SK-N-SH (cell line): ENCODE results near the gene FLCN. TPM values are rescaled to one million over a fixed set of nuclear protein-coding genes. Genes with fewer than 3 reads are reported as not detected.
"Not testable (repeated sequence)": the region's sequence is repeated elsewhere in the genome, so short reads cannot be mapped to it uniquely, and the experiment has no call there.

Experiments
- CTCF ChIA-PET: fragments of 300-600, 350-600 bp; formaldehyde crosslinking; extraction: SDS; loops from one replicate; lab custom pipeline; 2021; lab: Yijun Ruan, JAX
- POLR2A ChIA-PET: fragments of 350-600 bp; sonication (Branson Sonifier 250); formaldehyde crosslinking; extraction: SDS; loops from one replicate; lab custom pipeline; 2020; ENCODE audit warnings: antibody characterized with exemption, inconsistent platforms; lab: Yijun Ruan, JAX
- DNase-seq: peaks from one replicate; pipeline ENCODE4 v3.0.0; 2012
- H2AFZ ChIP-seq: fragments of 200-600 bp; sonication (generic); 2 replicates; pipeline ENCODE4 v1.8.1; 2016; ENCODE audit warnings: antibody characterized with exemption, mild to moderate bottlenecking, low read depth
- H3F3A ChIP-seq: fragments of 200-600 bp; sonication (generic); replicated peaks from 2 replicates; pipeline ENCODE3; 2016; ENCODE audit warnings: antibody characterized with exemption, mild to moderate bottlenecking; ENCODE audit not compliant: insufficient read depth
- H3K27ac ChIP-seq, 2 experiments: fragments of 200-500 bp in 1 of 2; fragments of 200-600 bp in 1 of 2; sonication (Bioruptor generic) in 1 of 2; sonication (generic), shearing (Covaris generic) in 1 of 2; 2 replicates each; pipeline versions ENCODE4 v1.5.1 to v1.6.1; 2014 to 2016; ENCODE audit warnings: low read depth in 2 of 2, inconsistent platforms in 1 of 2, low read length in 1 of 2, mild to moderate bottlenecking in 1 of 2, mixed read lengths in 1 of 2
- H3K27me3 ChIP-seq: fragments of 200-600 bp; sonication (generic), shearing (Covaris generic); 2 replicates; pipeline ENCODE4 v1.6.1; 2016; ENCODE audit warnings: mixed run types; ENCODE audit not compliant: insufficient read depth
- H3K36me3 ChIP-seq, 2 experiments: fragments of 200-500 bp in 1 of 2; fragments of 200-600 bp in 1 of 2; sonication (Bioruptor generic) in 1 of 2; sonication (generic) in 1 of 2; replicated peaks in 1 of 2; 2 replicates each; pipeline versions ENCODE3 to v1.5.1; 2014 to 2016; ENCODE audit warnings: low read length in 1 of 2, mild to moderate bottlenecking in 1 of 2; ENCODE audit not compliant: insufficient read depth in 2 of 2, control insufficient read depth in 1 of 2
- H3K4me1 ChIP-seq, 2 experiments: fragments of 200-500 bp in 1 of 2; fragments of 200-600 bp in 1 of 2; sonication (Bioruptor generic) in 1 of 2; sonication (generic), shearing (Covaris generic) in 1 of 2; 2 replicates each; pipeline versions ENCODE4 v1.5.1 to v1.6.1; 2014 to 2016; ENCODE audit warnings: low read depth in 1 of 2, low read length in 1 of 2, mixed run types in 1 of 2; ENCODE audit not compliant: insufficient read depth in 2 of 2, control insufficient read depth in 1 of 2
- H3K4me2 ChIP-seq: fragments of 200-600 bp; sonication (generic), shearing (Covaris generic); 2 replicates; pipeline ENCODE4 v1.6.1; 2017; ENCODE audit warnings: mixed run types
- H3K4me3 ChIP-seq, 2 experiments: fragments of 200-500 bp in 1 of 2; fragments of 200-600 bp in 1 of 2; sonication (Bioruptor generic) in 1 of 2; sonication (generic), shearing (Covaris generic) in 1 of 2; 2 replicates each; pipeline versions ENCODE4 v1.5.1 to v1.8.1; 2014 to 2016; ENCODE audit warnings: low read depth in 2 of 2, inconsistent platforms in 1 of 2, low read length in 1 of 2, mild to moderate bottlenecking in 1 of 2, mixed read lengths in 1 of 2, moderate library complexity in 1 of 2
- H3K79me2 ChIP-seq: fragments of 200-600 bp; sonication (generic); 2 replicates; pipeline ENCODE4 v1.8.1; 2017; ENCODE audit warnings: mild to moderate bottlenecking; ENCODE audit not compliant: insufficient read depth
- H3K9ac ChIP-seq: fragments of 200-600 bp; sonication (generic); 2 replicates; pipeline ENCODE4 v1.6.1; 2017; ENCODE audit warnings: mixed run types
- H3K9me2 ChIP-seq: fragments of 200-600 bp; sonication (generic); 2 replicates; pipeline ENCODE4 v1.6.1; 2017; ENCODE audit warnings: mixed run types
- H3K9me3 ChIP-seq: fragments of 200-600 bp; sonication (generic); 2 replicates; pipeline ENCODE4 v1.6.1; 2017; ENCODE audit warnings: mixed run types, mild to moderate bottlenecking, moderate library complexity
- H4K20me1 ChIP-seq: fragments of 200-600 bp; sonication (generic); 2 replicates; pipeline ENCODE4 v1.6.1; 2017; ENCODE audit warnings: mild to moderate bottlenecking, mixed run types; ENCODE audit not compliant: insufficient read depth
- CHD2 ChIP-seq: fragments of 150-350 bp; IDR thresholded peaks from 2 replicates; pipeline ENCODE4 v1.6.1; 2018; ENCODE audit warnings: low read length; ENCODE audit not compliant: partially characterized antibody
- CTCF ChIP-seq: fragments of 200-600 bp; sonication (generic); IDR thresholded peaks from 2 replicates; pipeline ENCODE4 v1.6.1; 2017; ENCODE audit warnings: antibody characterized with exemption, mild to moderate bottlenecking, moderate library complexity
- ELF1 ChIP-seq: IDR thresholded peaks from 2 replicates; pipeline ENCODE4 v1.4.0; 2012
- EZH2phosphoT487 ChIP-seq: fragments of 200-600 bp; sonication (generic); IDR thresholded peaks from 2 replicates; pipeline ENCODE4 v1.6.1; 2017; ENCODE audit warnings: low read depth, mixed run types, mild to moderate bottlenecking, antibody characterized with exemption, moderate library complexity, borderline replicate concordance
- FOXM1 ChIP-seq: IDR thresholded peaks from 2 replicates; pipeline ENCODE4 v1.4.0; 2012; ENCODE audit warnings: low read depth, mild to moderate bottlenecking
- GABPA ChIP-seq: IDR thresholded peaks from 2 replicates; pipeline ENCODE4 v1.4.0; 2012; ENCODE audit warnings: low read depth, mild to moderate bottlenecking
- GATA2 ChIP-seq: sonication (generic); formaldehyde crosslinking; IDR thresholded peaks from 2 replicates; pipeline ENCODE4 v1.5.0; 2020; ENCODE audit warnings: mild to moderate bottlenecking, missing genetic modification reagents
- IRF3 ChIP-seq: fragments of 150-350 bp; IDR thresholded peaks from 2 replicates; pipeline ENCODE4 v1.6.1; 2016; ENCODE audit warnings: mild to moderate bottlenecking, low read depth, low read length
- MXI1 ChIP-seq: IDR thresholded peaks from 2 replicates; pipeline ENCODE4 v1.6.1; 2012; ENCODE audit warnings: mild to moderate bottlenecking, low read depth, low read length, improper control_type of control experiment
- NRF1 ChIP-seq: IDR thresholded peaks from 2 replicates; pipeline ENCODE4 v1.6.1; 2012; ENCODE audit warnings: low read depth, mild to moderate bottlenecking, low read length
- POLR2AphosphoS5 ChIP-seq: IDR thresholded peaks from 2 replicates; pipeline ENCODE4 v1.6.1; 2012; ENCODE audit warnings: low read depth, low read length
- RCOR1 ChIP-seq: fragments of 150-350 bp; IDR thresholded peaks from 2 replicates; pipeline ENCODE4 v1.6.1; 2017; ENCODE audit warnings: antibody characterized with exemption, low read length
- RFX5 ChIP-seq: IDR thresholded peaks from 2 replicates; pipeline ENCODE4 v1.6.1; 2012; ENCODE audit warnings: mild to moderate bottlenecking, improper control_type of control experiment, low read length
- ZBTB33 ChIP-seq: IDR thresholded peaks from 2 replicates; pipeline ENCODE4 v1.4.0; 2012; ENCODE audit warnings: low read depth, borderline replicate concordance
- WGBS: methylation state at CpG from one replicate; pipeline ENCODE4 v1.1.6; 2017; ENCODE audit warnings: low lambda C conversion rate; 5-methylcytosine and 5-hydroxymethylcytosine counted together
- polyA plus RNA-seq, 3 experiments: library from polyadenylated mRNA; depleted of rRNA; stranded (reverse); fragments of >200 nt; gene quantifications; 2 replicates each; pipeline ENCODE4 v1.2.3, GENCODE V29; 2012

The FLCN gene
- polyA plus RNA-seq, 1 of the 3 experiments (the other 2 are of a cell fraction): 14.6 TPM

- no peaks in the 10 kb centered on the region for H3K9me2 ChIP-seq
- no peaks in the 10 kb centered on the region for H3K9me3 ChIP-seq
- H3K4me3 ChIP-seq: no peak overlapping the region
- no peaks in the 10 kb centered on the region for H4K20me1 ChIP-seq
- TF ChIP-seq IRF3: no peak
- TF ChIP-seq FOXM1: no peak
- no peak overlapping the region for H2AFZ ChIP-seq
- peaks cover 16 to 46% of the 10 kb centered on the region in 2 experiments for H3K36me3 ChIP-seq
- H3K4me1 ChIP-seq: peaks cover 8 to 44% of the 10 kb centered on the region in 2 experiments; a peak in 2 of 4 replicates
- peak overlapping the region in 1 of 2 experiments; percentile 58; a peak in 2 of 4 replicates for H3K27ac ChIP-seq
- no peaks in the 10 kb centered on the region for H3K79me2 ChIP-seq
- no peak overlapping the region for H3K4me2 ChIP-seq
- DNase-seq: no peak
- ChIA-PET POLR2A (interaction anchor here (0.6 kb wide), 1 partner anchor 509 kb away, joined by 3 read pairs; no protein-coding TSS in a partner anchor), CTCF (no interaction called here)
- peaks cover 10% of the 10 kb centered on the region for H3F3A ChIP-seq
- WGBS: 100% methylated on average over 2 of the region's 3 CpGs
- H3K9ac ChIP-seq: no peak overlapping the region
- H3K27me3 ChIP-seq: no peaks in the 10 kb centered on the region
These were observed 50.9 kb downstream of the FLCN start for GRCh38 chr17:17186051-17186450.

- H3F3A ChIP-seq, POLR2A ChIA-PET, H3K27me3 ChIP-seq, H3K4me2 ChIP-seq, H3K4me3 ChIP-seq, H2AFZ ChIP-seq, H3K79me2 ChIP-seq, DNase-seq, H4K20me1 ChIP-seq, CTCF ChIA-PET, H3K9me2 ChIP-seq, H3K9ac ChIP-seq, H3K9me3 ChIP-seq: not testable (repeated sequence)
- Histone ChIP-seq H3K27ac (peak overlapping the region in 1 of 2 experiments; percentile 58; a peak in 2 of 4 replicates), H3K36me3 (peaks cover 16 to 55% of the 10 kb centered on the region in 2 experiments), H3K4me1 (peaks cover 0 to 47% of the 10 kb centered on the region in 2 experiments; a peak in 2 of 4 replicates)
- WGBS: 88% methylated on average over 11 of the region's 13 CpGs
These were observed 51.8 kb downstream of the FLCN start for GRCh38 chr17:17184985-17185757.

- peaks cover 4% of the 10 kb centered on the region for H3F3A ChIP-seq
- H3K9me2 ChIP-seq: no peaks in the 10 kb centered on the region
- H3K9ac ChIP-seq: no peak overlapping the region
- no peak overlapping the region for H2AFZ ChIP-seq
- 100% methylated on average over 4 of the region's 4 CpGs for WGBS
- H3K9me3 ChIP-seq: no peaks in the 10 kb centered on the region
- no peak overlapping the region for H3K4me2 ChIP-seq
- no peak overlapping the region for H3K4me3 ChIP-seq
- no peak for DNase-seq
- H4K20me1 ChIP-seq: no peaks in the 10 kb centered on the region
- TF ChIP-seq RFX5: no peak
- TF ChIP-seq ELF1: no peak
- TF ChIP-seq ZBTB33: no peak
- TF ChIP-seq CTCF: no peak
- TF ChIP-seq MXI1: no peak
- TF ChIP-seq CHD2: no peak
- no peak for TF ChIP-seq GATA2 (CRISPR knock-in tag)
- TF ChIP-seq POLR2AphosphoS5: no peak
- no peak for TF ChIP-seq EZH2phosphoT487
- TF ChIP-seq GABPA: no peak
- no peak for TF ChIP-seq NRF1
- TF ChIP-seq RCOR1: no peak
- H3K27me3 ChIP-seq: no peaks in the 10 kb centered on the region
- ChIA-PET CTCF (interaction anchor here (1.5 kb wide), 1 partner anchor 183 kb away, joined by 7 read pairs; no protein-coding TSS in a partner anchor), POLR2A (interaction anchor here (0.7 to 1.0 kb wide), 2 partner anchors 54 to 179 kb away, joined by 3 read pairs; no protein-coding TSS in a partner anchor)
- H3K4me1 ChIP-seq: peaks cover 0 to 46% of the 10 kb centered on the region in 2 experiments; a peak in 2 of 4 replicates
- H3K36me3 ChIP-seq: peaks cover 17 to 59% of the 10 kb centered on the region in 2 experiments
- H3K27ac ChIP-seq: no peak overlapping the region
- no peaks in the 10 kb centered on the region for H3K79me2 ChIP-seq
These were observed 53.2 kb downstream of the FLCN start for GRCh38 chr17:17183744-17184143.
